ENCODE results near the gene PRELID2.
A peak's percentile ranks its signal among the peaks of the same experiment; 100 is the strongest.

PRELID2 gene

DNA sequence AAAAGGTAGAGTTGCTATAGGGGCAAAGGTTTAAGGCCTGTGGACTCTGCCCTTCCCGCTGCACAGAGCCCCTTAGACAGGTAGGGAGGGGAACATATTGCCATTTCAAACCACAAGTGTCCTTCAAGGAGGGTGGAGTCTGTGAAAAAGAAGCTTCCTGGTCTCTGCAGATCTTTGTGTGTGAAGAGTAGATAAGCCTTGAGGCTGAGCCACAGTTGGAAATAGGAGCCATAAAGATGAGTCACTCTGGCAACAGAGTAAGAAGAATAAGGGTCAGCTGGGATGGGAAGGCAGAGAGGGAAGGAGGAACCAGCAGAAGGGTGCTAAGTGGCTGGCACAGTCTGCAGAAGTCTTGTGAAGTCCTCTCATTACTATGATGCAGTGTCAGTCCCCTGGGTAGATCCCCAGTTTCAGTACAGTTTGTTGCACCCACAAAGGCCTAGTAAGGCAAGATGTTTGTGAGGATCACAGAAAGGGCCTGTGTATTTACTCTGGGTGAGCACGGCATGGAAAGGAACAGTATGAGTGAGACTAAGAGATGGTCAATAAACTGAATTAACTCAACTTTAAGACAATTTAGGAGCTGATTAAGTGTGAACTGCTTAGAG lies 19.6 kb upstream of the PRELID2 start:
- TF ChIP-seq, protein P1, sequence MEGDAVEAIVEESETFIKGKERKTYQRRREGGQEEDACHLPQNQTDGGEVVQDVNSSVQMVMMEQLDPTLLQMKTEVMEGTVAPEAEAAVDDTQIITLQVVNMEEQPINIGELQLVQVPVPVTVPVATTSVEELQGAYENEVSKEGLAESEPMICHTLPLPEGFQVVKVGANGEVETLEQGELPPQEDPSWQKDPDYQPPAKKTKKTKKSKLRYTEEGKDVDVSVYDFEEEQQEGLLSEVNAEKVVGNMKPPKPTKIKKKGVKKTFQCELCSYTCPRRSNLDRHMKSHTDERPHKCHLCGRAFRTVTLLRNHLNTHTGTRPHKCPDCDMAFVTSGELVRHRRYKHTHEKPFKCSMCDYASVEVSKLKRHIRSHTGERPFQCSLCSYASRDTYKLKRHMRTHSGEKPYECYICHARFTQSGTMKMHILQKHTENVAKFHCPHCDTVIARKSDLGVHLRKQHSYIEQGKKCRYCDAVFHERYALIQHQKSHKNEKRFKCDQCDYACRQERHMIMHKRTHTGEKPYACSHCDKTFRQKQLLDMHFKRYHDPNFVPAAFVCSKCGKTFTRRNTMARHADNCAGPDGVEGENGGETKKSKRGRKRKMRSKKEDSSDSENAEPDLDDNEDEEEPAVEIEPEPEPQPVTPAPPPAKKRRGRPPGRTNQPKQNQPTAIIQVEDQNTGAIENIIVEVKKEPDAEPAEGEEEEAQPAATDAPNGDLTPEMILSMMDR (IDR thresholded peaks at IDR 0.05; ENCODE audit: low read depth, low read length): no peak

GRCh38 chr5:145853781-145854376 lies 18.7 kb upstream of the PRELID2 start:
- TF ChIP-seq, protein P1 (IDR thresholded peaks at IDR 0.05; ENCODE audit: low read depth, low read length): no peak
- no peak overlapping the region for H3K4me3 ChIP-seq (replicated peaks in 1 of 2; ENCODE audit: low read depth in 2 of 2, low read length in 2 of 2)
- DNase-seq (ENCODE audit: low read depth in 2 of 2): no peak

More for the DNA sequence above, 19.6 kb upstream of the PRELID2 start:
- DNase-seq (ENCODE audit: low read depth in 2 of 2): peak; percentile 68 to 74
- no peak overlapping the region for H3K4me3 ChIP-seq (replicated peaks in 1 of 2; ENCODE audit: low read depth in 2 of 2, low read length in 2 of 2)

DNA sequence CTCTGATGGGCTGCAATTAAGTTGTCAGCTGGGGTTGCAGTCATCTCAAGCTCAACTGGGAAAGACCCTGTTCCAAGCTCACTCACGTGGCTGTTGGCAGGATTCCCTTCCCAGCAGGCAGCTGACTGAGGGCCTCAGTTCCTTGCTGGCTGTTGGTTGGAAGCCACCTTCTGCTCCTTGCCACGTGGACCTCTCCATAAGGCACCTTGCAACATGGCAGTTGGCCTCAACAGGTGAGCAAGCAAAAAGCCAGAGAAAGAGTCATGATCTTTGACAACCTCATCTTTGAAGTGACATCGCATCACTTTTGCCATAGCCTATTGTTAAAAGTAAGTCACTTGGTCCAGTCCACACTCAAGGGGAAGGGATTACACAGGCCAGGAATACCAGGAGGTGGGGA lies 17.8 kb upstream of the PRELID2 start:
- DNase-seq (ENCODE audit: low read depth in 2 of 2): no peak
- no peak overlapping the region for H3K4me3 ChIP-seq (replicated peaks in 1 of 2; ENCODE audit: low read depth in 2 of 2, low read length in 2 of 2)
- TF ChIP-seq, protein P1 (IDR thresholded peaks at IDR 0.05; ENCODE audit: low read depth, low read length): no peak

DNA sequence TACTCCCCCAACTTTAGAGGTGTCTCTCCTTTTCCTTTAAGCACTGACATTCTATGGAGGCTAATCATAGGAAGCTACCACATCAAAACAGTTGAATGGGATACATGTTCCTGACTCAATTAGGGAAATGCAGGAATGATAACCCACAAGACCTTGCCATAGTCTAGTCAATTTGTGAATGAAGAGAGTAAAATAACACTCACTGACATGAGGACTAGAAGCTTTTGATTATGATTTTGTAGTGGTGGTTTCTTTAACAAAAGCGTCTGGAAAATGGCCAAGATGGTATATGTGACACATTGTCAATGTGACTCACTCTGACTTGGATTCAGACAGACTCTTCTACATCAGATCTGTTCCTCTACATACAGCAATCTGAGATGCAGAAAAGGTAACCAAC lies 13.7 kb upstream of the PRELID2 start:
- peak in 1 of 2 donors; percentile 80 for DNase-seq (ENCODE audit: low read depth in 2 of 2)
- no peak overlapping the region for H3K4me3 ChIP-seq (replicated peaks in 1 of 2; ENCODE audit: low read depth in 2 of 2, low read length in 2 of 2)
- TF ChIP-seq, protein P1 (IDR thresholded peaks at IDR 0.05; ENCODE audit: low read depth, low read length): no peak

DNA sequence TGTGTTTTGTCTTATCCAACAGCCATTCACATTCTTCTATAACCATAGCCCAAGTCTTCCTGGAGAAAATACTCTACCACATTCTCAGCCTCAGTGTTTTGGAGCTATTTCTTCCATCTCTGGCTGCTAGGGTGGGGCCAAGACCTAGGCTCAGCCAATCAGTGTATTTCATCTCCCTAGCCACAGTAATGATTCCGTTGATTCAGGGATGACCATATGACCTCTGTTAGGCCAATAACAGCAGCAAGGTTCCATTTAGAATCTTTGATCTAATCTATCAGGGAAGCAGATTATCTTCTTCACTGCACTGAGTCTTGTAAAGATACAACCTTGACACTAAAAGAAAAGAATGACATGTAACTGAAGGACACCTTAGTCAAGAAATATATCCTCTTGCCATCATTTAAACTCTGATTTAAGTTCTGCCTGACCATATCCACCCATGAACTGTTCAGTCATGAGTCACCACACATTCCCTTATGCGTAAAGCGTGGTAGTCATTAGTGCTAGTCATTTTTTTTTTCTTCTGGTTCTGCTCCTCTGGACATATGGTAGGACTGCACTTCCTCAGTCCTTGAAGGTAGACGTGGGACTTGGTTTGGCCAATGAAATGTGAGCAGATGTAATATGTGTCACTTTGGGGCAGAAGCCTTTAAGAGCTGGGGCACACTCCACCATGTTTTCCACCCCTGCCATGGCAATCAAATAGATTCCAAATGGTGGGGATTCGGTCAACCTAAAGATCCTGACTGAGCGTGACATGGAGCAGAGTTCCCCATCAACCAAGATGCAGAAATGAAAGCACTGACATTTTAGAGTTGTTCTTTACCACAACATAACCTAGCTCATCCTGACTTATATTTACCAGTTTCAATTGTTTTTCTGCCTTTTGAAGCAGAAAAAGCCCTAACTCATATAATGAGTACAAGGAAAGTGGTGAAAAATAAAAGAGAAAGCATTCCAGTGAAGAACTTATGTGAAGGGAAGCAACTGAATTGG lies 12.7 kb upstream of the PRELID2 start:
- TF ChIP-seq, protein P1 (IDR thresholded peaks at IDR 0.05; ENCODE audit: low read depth, low read length): no peak
- peak; percentile 44 to 90 for DNase-seq (ENCODE audit: low read depth in 2 of 2)
- no peak overlapping the region for H3K4me3 ChIP-seq (replicated peaks in 1 of 2; ENCODE audit: low read depth in 2 of 2, low read length in 2 of 2)

GRCh38 chr5:145846081-145846480 lies 10.9 kb upstream of the PRELID2 start:
- no peak overlapping the region for H3K4me3 ChIP-seq (replicated peaks in 1 of 2; ENCODE audit: low read depth in 2 of 2, low read length in 2 of 2)
- DNase-seq (ENCODE audit: low read depth in 2 of 2): no peak
- TF ChIP-seq, protein P1 (IDR thresholded peaks at IDR 0.05; ENCODE audit: low read depth, low read length): no peak
